ENCODE measurements around the gene PCYT1B.

PCYT1B gene

GRCh38 chrX:24668111-24668510 lies 21.0 kb upstream of the PCYT1B start:
- no peak for TF ChIP-seq CTCF (IDR thresholded peaks at IDR 0.05; ENCODE audit: low read depth, low read length, missing control alignments)
- H3K36me3 ChIP-seq (replicated peaks), result no peaks in the 10 kb centered on the region
- in situ Hi-C loops (cut with HindIII; ENCODE audit: low pct_ligation_motif_present, low sequenced_read_pairs), result no loop called here
- no peak overlapping the region for H3K4me3 ChIP-seq (ENCODE audit: low read depth, low read length)
- no peak for DNase-seq
- no peaks in the 10 kb centered on the region for H3K27me3 ChIP-seq (replicated peaks)
- H3K27ac ChIP-seq, result no peak overlapping the region

- in situ Hi-C loops (cut with HindIII; ENCODE audit: low pct_ligation_motif_present, low sequenced_read_pairs), result no loop called here
- no peak overlapping the region for H3K27ac ChIP-seq
Observed at GRCh38 chrX:24662352-24662751, 15.2 kb upstream of the PCYT1B start.

GRCh38 chrX:24661292-24661691 lies 14.1 kb upstream of the PCYT1B start:
- Histone ChIP-seq H3K4me3 (ENCODE audit: low read depth, low read length) (no peak overlapping the region), H3K27me3 (replicated peaks) (no peaks in the 10 kb centered on the region), H3K27ac (no peak overlapping the region), H3K36me3 (replicated peaks) (no peaks in the 10 kb centered on the region)
- no peak for TF ChIP-seq CTCF (IDR thresholded peaks at IDR 0.05; ENCODE audit: low read depth, low read length, missing control alignments)
- DNase-seq, result no peak
- in situ Hi-C loops (cut with HindIII; ENCODE audit: low pct_ligation_motif_present, low sequenced_read_pairs), result no loop called here

More at GRCh38 chrX:24662352-24662751, 15.2 kb upstream of the PCYT1B start:
- DNase-seq, result no peak
- Histone ChIP-seq H3K36me3 (replicated peaks) (no peaks in the 10 kb centered on the region), H3K27me3 (replicated peaks) (no peaks in the 10 kb centered on the region), H3K4me3 (ENCODE audit: low read depth, low read length) (no peak overlapping the region)
- TF ChIP-seq CTCF (IDR thresholded peaks at IDR 0.05; ENCODE audit: low read depth, low read length, missing control alignments), result no peak

GRCh38 chrX:24659646-24660045 lies 12.5 kb upstream of the PCYT1B start:
- TF ChIP-seq CTCF (IDR thresholded peaks at IDR 0.05; ENCODE audit: low read depth, low read length, missing control alignments), result no peak
- DNase-seq, result no peak
- H3K4me3 ChIP-seq (ENCODE audit: low read depth, low read length), result no peak overlapping the region
- no peaks in the 10 kb centered on the region for H3K27me3 ChIP-seq (replicated peaks)
- no peaks in the 10 kb centered on the region for H3K36me3 ChIP-seq (replicated peaks)
- no peak overlapping the region for H3K27ac ChIP-seq
- in situ Hi-C loops (cut with HindIII; ENCODE audit: low pct_ligation_motif_present, low sequenced_read_pairs), result no loop called here

GRCh38 chrX:24659106-24659505 lies 12.0 kb upstream of the PCYT1B start:
- H3K4me3 ChIP-seq (ENCODE audit: low read depth, low read length), result no peak overlapping the region
- no peak overlapping the region for H3K27ac ChIP-seq
- DNase-seq, result no peak
- no peaks in the 10 kb centered on the region for H3K36me3 ChIP-seq (replicated peaks)
- no peak for TF ChIP-seq CTCF (IDR thresholded peaks at IDR 0.05; ENCODE audit: low read depth, low read length, missing control alignments)
- in situ Hi-C loops (cut with HindIII; ENCODE audit: low pct_ligation_motif_present, low sequenced_read_pairs), result no loop called here
- no peaks in the 10 kb centered on the region for H3K27me3 ChIP-seq (replicated peaks)

GRCh38 chrX:24658421-24658820 lies 11.3 kb upstream of the PCYT1B start:
- H3K4me3 ChIP-seq (ENCODE audit: low read depth, low read length), result no peak overlapping the region
- TF ChIP-seq CTCF (IDR thresholded peaks at IDR 0.05; ENCODE audit: low read depth, low read length, missing control alignments), result no peak
- no peaks in the 10 kb centered on the region for H3K27me3 ChIP-seq (replicated peaks)
- no peak overlapping the region for H3K27ac ChIP-seq
- in situ Hi-C loops (cut with HindIII; ENCODE audit: low pct_ligation_motif_present, low sequenced_read_pairs), result no loop called here
- DNase-seq, result no peak
- H3K36me3 ChIP-seq (replicated peaks), result no peaks in the 10 kb centered on the region

Measured in brain microvascular endothelial cell (primary cell).